ENCODE data around the gene ZNF683. TPM values are rescaled to one million over a fixed set of nuclear protein-coding genes. Genes with fewer than 3 reads are reported as not detected.

The ZNF683 gene
- total RNA-seq, 3 donors from 2014 or later = 0.48 to 0.59 TPM; not detected in 1

- intact Hi-C loops (cut with DNase I; ENCODE audit: low total_unique reads) = no loop called here
- TF ChIP-seq POLR2AphosphoS5 (IDR thresholded peaks at IDR 0.05) = no peak
- TF ChIP-seq POLR2A (IDR thresholded peaks at IDR 0.05) = no peak
- no peak for TF ChIP-seq CTCF (IDR thresholded peaks at IDR 0.05)
- Histone ChIP-seq H3K4me1 (no peaks in the 10 kb centered on the region), H3K27me3 (peaks cover 12 to 53% of the 10 kb centered on the region in 2 donors), H3K36me3 (no peaks in the 10 kb centered on the region), H3K27ac (no peak overlapping the region), H3K4me3 (no peak overlapping the region), H3K9me3 (no peaks in the 10 kb centered on the region)
- no peak for DNase-seq (ENCODE audit: low spot score in 2 of 2)
These were observed 39.8 kb upstream of the ZNF683 start for GRCh38 chr1:26412180-26412840.

GRCh38 chr1:26411624-26412074, 39.1 kb upstream of the ZNF683 start:
- no peak for DNase-seq (ENCODE audit: low spot score in 2 of 2)
- Histone ChIP-seq H3K4me3 (no peak overlapping the region), H3K36me3 (no peaks in the 10 kb centered on the region), H3K4me1 (no peaks in the 10 kb centered on the region), H3K9me3 (no peaks in the 10 kb centered on the region), H3K27ac (no peak overlapping the region), H3K27me3 (peaks cover 12 to 53% of the 10 kb centered on the region in 2 donors)
- intact Hi-C loops (cut with DNase I; ENCODE audit: low total_unique reads) = no loop called here
- no peak for TF ChIP-seq POLR2AphosphoS5 (IDR thresholded peaks at IDR 0.05)
- no peak for TF ChIP-seq POLR2A (IDR thresholded peaks at IDR 0.05)
- TF ChIP-seq CTCF (IDR thresholded peaks at IDR 0.05) = no peak

GRCh38 chr1:26410706-26411623, 38.4 kb upstream of the ZNF683 start, which contains the start of gene LIN28A:
Gene LIN28A (plus strand): TSS chr1:26410817. CDS start chr1:26410892, 75 bp downstream.
- no peaks in the 10 kb centered on the region for H3K9me3 ChIP-seq
- intact Hi-C loops (cut with DNase I; ENCODE audit: low total_unique reads) = no loop called here
- no peaks in the 10 kb centered on the region for H3K4me1 ChIP-seq
- H3K36me3 ChIP-seq = no peaks in the 10 kb centered on the region
- peaks cover 12 to 53% of the 10 kb centered on the region in 2 donors for H3K27me3 ChIP-seq
- DNase-seq (ENCODE audit: low spot score in 2 of 2) = no peak
- no peak within 1 kb of the TSS for H3K4me3 ChIP-seq
- TF ChIP-seq POLR2A (IDR thresholded peaks at IDR 0.05) = no peak
- H3K27ac ChIP-seq = no peak within 1 kb of the TSS

- TF ChIP-seq POLR2AphosphoS5 (IDR thresholded peaks at IDR 0.05) (no peak), POLR2A (IDR thresholded peaks at IDR 0.05) (no peak), CTCF (IDR thresholded peaks at IDR 0.05) (no peak)
These were observed 36.7 kb upstream of the ZNF683 start for GRCh38 chr1:26409191-26409807.

GRCh38 chr1:26408604-26409003, 36.1 kb upstream of the ZNF683 start:
- Histone ChIP-seq H3K36me3 (no peaks in the 10 kb centered on the region), H3K4me1 (no peaks in the 10 kb centered on the region), H3K27ac (no peak overlapping the region), H3K9me3 (no peaks in the 10 kb centered on the region), H3K27me3 (peaks cover 12 to 52% of the 10 kb centered on the region in 2 donors), H3K4me3 (no peak overlapping the region)
- DNase-seq (ENCODE audit: low spot score in 2 of 2) = peak; percentile 45 to 78
- no peak for TF ChIP-seq POLR2AphosphoS5 (IDR thresholded peaks at IDR 0.05)
- intact Hi-C loops (cut with DNase I; ENCODE audit: low total_unique reads) = no loop called here

More at GRCh38 chr1:26409191-26409807, 36.7 kb upstream of the ZNF683 start:
- Histone ChIP-seq H3K36me3 (no peaks in the 10 kb centered on the region), H3K4me3 (no peak overlapping the region), H3K27ac (no peak overlapping the region), H3K4me1 (no peaks in the 10 kb centered on the region), H3K9me3 (no peaks in the 10 kb centered on the region), H3K27me3 (peaks cover 12 to 53% of the 10 kb centered on the region in 2 donors)
- intact Hi-C loops (cut with DNase I; ENCODE audit: low total_unique reads) = no loop called here
- DNase-seq (ENCODE audit: low spot score in 2 of 2) = no peak
